GM23338 (cell line): ENCODE data around the gene ZNFX1. TPM values are rescaled to one million over a fixed set of nuclear protein-coding genes. Genes with fewer than 3 reads are reported as not detected.

ENCODE experiments used
- ATAC-seq: fragments of 200-7000 bp; cut with Tn5 transposase; 3 replicates; pipeline ENCODE4 v1.9.1; 2020
- DNase-seq: peaks from one replicate; pipeline ENCODE4 v3.0.0-alpha.2; 2015; ENCODE audit warnings: low spot score
- H2AFZ ChIP-seq: fragments of 200-600 bp; sonication (generic); 2 replicates; pipeline ENCODE4 v1.8.0; 2016; ENCODE audit warnings: antibody characterized with exemption, mild to moderate bottlenecking, moderate library complexity
- H3F3A ChIP-seq: fragments of 200-600 bp; sonication (generic); replicated peaks from 2 replicates; pipeline ENCODE4 v1.8.0; 2017; ENCODE audit warnings: antibody characterized with exemption, mixed run types, low read depth
- H3K27ac ChIP-seq: fragments of 200-600 bp; sonication (generic); 2 replicates; pipeline ENCODE4 v1.6.1; 2016; ENCODE audit warnings: low read depth
- H3K27me3 ChIP-seq: fragments of 200-600 bp; sonication (generic); 2 replicates; pipeline ENCODE4 v1.8.0; 2016; ENCODE audit warnings: mild to moderate bottlenecking, mixed run types, moderate library complexity; ENCODE audit not compliant: insufficient read depth
- H3K36me3 ChIP-seq: fragments of 200-600 bp; sonication (generic); 2 replicates; pipeline ENCODE4 v1.8.0; 2016; ENCODE audit warnings: mild to moderate bottlenecking; ENCODE audit not compliant: insufficient read depth
- H3K4me1 ChIP-seq: fragments of 200-600 bp; sonication (generic); 2 replicates; pipeline ENCODE4 v1.8.0; 2016; ENCODE audit warnings: mild to moderate bottlenecking, moderate library complexity; ENCODE audit not compliant: insufficient read depth
- H3K4me2 ChIP-seq: fragments of 200-600 bp; sonication (generic); 2 replicates; pipeline ENCODE4 v1.7.1; 2017; ENCODE audit warnings: mixed run types
- H3K4me3 ChIP-seq: fragments of 200-600 bp; sonication (generic); 2 replicates; pipeline ENCODE4 v1.6.1; 2016; ENCODE audit warnings: mixed run types
- H3K79me2 ChIP-seq: fragments of 200-600 bp; sonication (generic); replicated peaks from 2 replicates; pipeline ENCODE4 v1.8.0; 2017; ENCODE audit warnings: mild to moderate bottlenecking; ENCODE audit not compliant: insufficient read depth
- H3K9me2 ChIP-seq: fragments of 200-600 bp; sonication (generic); 2 replicates; pipeline ENCODE4 v1.8.0; 2017; ENCODE audit not compliant: insufficient read depth
- H4K20me1 ChIP-seq: fragments of 200-600 bp; sonication (generic); replicated peaks from 2 replicates; pipeline ENCODE4 v1.8.0; 2017; ENCODE audit warnings: mild to moderate bottlenecking; ENCODE audit not compliant: insufficient read depth
- H3K27ac Mint-ChIP-seq: 2 replicates; pipeline ENCODE4 v1.8.0; 2020; ENCODE audit warnings: inconsistent platforms, mild to moderate bottlenecking, moderate library complexity, mixed read lengths
- H3K27me3 Mint-ChIP-seq: 3 replicates; pipeline ENCODE4 v1.8.0; 2022; ENCODE audit warnings: low read depth, mild to moderate bottlenecking, moderate library complexity, mixed read lengths, inconsistent platforms; ENCODE audit not compliant: insufficient read depth, poor library complexity
- H3K36me3 Mint-ChIP-seq: 3 replicates; pipeline ENCODE4 v1.8.0; 2021; ENCODE audit warnings: low read depth, mild to moderate bottlenecking, inconsistent platforms, moderate library complexity, mixed read lengths
- H3K4me1 Mint-ChIP-seq: 3 replicates; pipeline ENCODE4 v1.8.0; 2020; ENCODE audit warnings: mild to moderate bottlenecking, inconsistent platforms, mixed read lengths
- H3K4me3 Mint-ChIP-seq: 3 replicates; pipeline ENCODE4 v1.8.0; 2021; ENCODE audit warnings: moderate library complexity, mild to moderate bottlenecking, inconsistent platforms, mixed read lengths
- H3K9me3 Mint-ChIP-seq: 3 replicates; pipeline ENCODE4 v1.8.0; 2020; ENCODE audit warnings: moderate library complexity, mild to moderate bottlenecking, inconsistent platforms, mixed read lengths
- CREB1 ChIP-seq: fragments of 250-450 bp; sonication (Bioruptor Pico); IDR thresholded peaks from 2 replicates; pipeline ENCODE4 v1.5.0; 2020; ENCODE audit warnings: low read depth, mild to moderate bottlenecking, moderate library complexity
- CTCF ChIP-seq, 2 experiments: fragments of 200-600 bp in 1 of 2; sonication (generic) in 1 of 2; conservative IDR thresholded peaks; 2 replicates each; pipeline versions ENCODE4 v1.5.1 to v1.6.1; 2016 to 2017; ENCODE audit warnings: antibody characterized with exemption in 2 of 2, low read depth in 2 of 2, mild to moderate bottlenecking in 2 of 2, moderate library complexity in 1 of 2
- ETS1 ChIP-seq: IDR thresholded peaks from 2 replicates; pipeline ENCODE4 v1.6.1; 2016; ENCODE audit warnings: antibody characterized with exemption
- EZH2 ChIP-seq: fragments of 200-600 bp; sonication (generic); IDR thresholded peaks from one replicate; pipeline ENCODE4 v1.8.0; 2017; ENCODE audit warnings: antibody characterized with exemption, mild to moderate bottlenecking, low read depth; ENCODE audit not compliant: unreplicated experiment
- EZH2phosphoT487 ChIP-seq: fragments of 200-600 bp; sonication (generic); IDR thresholded peaks from one replicate; pipeline ENCODE4 v1.8.1; 2018; ENCODE audit warnings: antibody characterized with exemption; ENCODE audit not compliant: unreplicated experiment
- JUNB ChIP-seq: IDR thresholded peaks from one replicate; pipeline ENCODE4 v1.6.1; 2016; ENCODE audit warnings: antibody characterized with exemption; ENCODE audit not compliant: unreplicated experiment
- NANOG ChIP-seq: IDR thresholded peaks from 2 replicates; pipeline ENCODE4 v1.6.1; 2016; ENCODE audit warnings: antibody characterized with exemption, borderline replicate concordance
- REST ChIP-seq: IDR thresholded peaks from one replicate; pipeline ENCODE4 v1.6.1; 2018; ENCODE audit warnings: antibody characterized with exemption; ENCODE audit not compliant: unreplicated experiment
- STAT1 ChIP-seq: IDR thresholded peaks from one replicate; pipeline ENCODE4 v1.6.1; 2016; ENCODE audit warnings: antibody characterized with exemption; ENCODE audit not compliant: unreplicated experiment
- ZNF114 ChIP-seq: fragments of 250-450 bp; sonication (Bioruptor Pico); IDR thresholded peaks from 2 replicates; pipeline ENCODE4 v1.5.0; 2020; ENCODE audit warnings: mild to moderate bottlenecking, moderate library complexity
- ZNF331 ChIP-seq: fragments of 250-450 bp; sonication (Bioruptor Pico); IDR thresholded peaks from 2 replicates; pipeline ENCODE4 v1.5.0; 2020; ENCODE audit warnings: low read depth, mild to moderate bottlenecking, moderate library complexity
- polyA plus RNA-seq: library from polyadenylated mRNA; unstranded; fragments of >200 nt; fragmentation: Nextera tagmentation; extraction: Ambion mirVana; gene quantifications from 2 replicates; pipeline ENCODE4 v1.2.1, GENCODE V29; 2016
- total RNA-seq: library from RNA; depleted of rRNA; stranded (reverse); fragments of >200 nt; shearing (Covaris generic); gene quantifications from 2 replicates; pipeline ENCODE4 v1.2.3, GENCODE V29; 2014

ZNFX1 gene
- total and polyA plus RNA-seq, 2 experiments from 2014 or later = 6.1 to 12.1 TPM

- ATAC-seq (no peak), DNase-seq (no peak)
- Mint-ChIP-seq H3K4me3 (no peak overlapping the region), H3K36me3 (no peaks in the 10 kb centered on the region), H3K4me1 (no peaks in the 10 kb centered on the region; the same call in 2 of the 3 replicates), H3K27me3 (peaks cover 19% of the 10 kb centered on the region), H3K9me3 (peaks cover 2% of the 10 kb centered on the region; the same call in 1 of the 3 replicates), H3K27ac (no peak overlapping the region)
- Histone ChIP-seq H3K4me1 (no peaks in the 10 kb centered on the region), H3K79me2 (no peaks in the 10 kb centered on the region), H3F3A (no peaks in the 10 kb centered on the region), H4K20me1 (no peaks in the 10 kb centered on the region; the same call in 1 of the 2 replicates), H3K27me3 (peaks cover 29% of the 10 kb centered on the region), H2AFZ (no peak overlapping the region), H3K4me3 (no peak overlapping the region), H3K36me3 (no peaks in the 10 kb centered on the region; the same call in 1 of the 2 replicates), H3K4me2 (no peak overlapping the region), H3K9me2 (peaks cover 5% of the 10 kb centered on the region; the same call in 1 of the 2 replicates), H3K27ac (no peak overlapping the region)
- TF ChIP-seq ZNF331 (CRISPR knock-in tag) = no peak
- TF ChIP-seq EZH2 = no peak
- no peak for TF ChIP-seq STAT1
- TF ChIP-seq CREB1 (CRISPR knock-in tag) = no peak
Observed at GRCh38 chr20:49312661-49313060, 34.8 kb upstream of the ZNFX1 start.

GRCh38 chr20:49310705-49311104, 32.8 kb upstream of the ZNFX1 start:
- no peak overlapping the region for H2AFZ ChIP-seq
- no peaks in the 10 kb centered on the region for H4K20me1 ChIP-seq
- H3F3A ChIP-seq = no peaks in the 10 kb centered on the region
- H3K27ac ChIP-seq = no peak overlapping the region
- Mint-ChIP-seq H3K4me1 (peaks cover 11% of the 10 kb centered on the region), H3K4me3 (no peak overlapping the region), H3K36me3 (no peaks in the 10 kb centered on the region), H3K27me3 (peaks cover 2% of the 10 kb centered on the region), H3K27ac (no peak overlapping the region), H3K9me3 (peaks cover 2% of the 10 kb centered on the region; the same call in 1 of the 3 replicates)
- H3K79me2 ChIP-seq = no peaks in the 10 kb centered on the region
- no peak overlapping the region for H3K4me3 ChIP-seq
- TF ChIP-seq EZH2 (no peak), ETS1 (no peak), JUNB (no peak), REST (no peak), ZNF114 (no peak), ZNF331 (CRISPR knock-in tag) (no peak), NANOG (no peak), CTCF (conservative IDR thresholded peaks at IDR 0.05; ENCODE audit: low read depth in 2 of 2) (no peak), CREB1 (CRISPR knock-in tag) (no peak), EZH2phosphoT487 (no peak)
- H3K9me2 ChIP-seq = peaks cover 5% of the 10 kb centered on the region; the same call in 1 of the 2 replicates
- H3K4me2 ChIP-seq = no peak overlapping the region
- ATAC-seq (no peak), DNase-seq (no peak)
- H3K4me1 ChIP-seq = 0 out of 2 replicates have a peak, but pooled peaks cover 10% of the 10 kb centered on the region
- H3K27me3 ChIP-seq = peaks cover 9% of the 10 kb centered on the region
- H3K36me3 ChIP-seq = no peaks in the 10 kb centered on the region; the same call in 1 of the 2 replicates
